Measurements from ENCODE around the gene LRRFIP2. TPM values are rescaled to one million over a fixed set of nuclear protein-coding genes. Genes with fewer than 3 reads are reported as not detected.

Gene LRRFIP2
- total RNA-seq, 1 experiment from 2014 or later, result 40.2 TPM

DNA sequence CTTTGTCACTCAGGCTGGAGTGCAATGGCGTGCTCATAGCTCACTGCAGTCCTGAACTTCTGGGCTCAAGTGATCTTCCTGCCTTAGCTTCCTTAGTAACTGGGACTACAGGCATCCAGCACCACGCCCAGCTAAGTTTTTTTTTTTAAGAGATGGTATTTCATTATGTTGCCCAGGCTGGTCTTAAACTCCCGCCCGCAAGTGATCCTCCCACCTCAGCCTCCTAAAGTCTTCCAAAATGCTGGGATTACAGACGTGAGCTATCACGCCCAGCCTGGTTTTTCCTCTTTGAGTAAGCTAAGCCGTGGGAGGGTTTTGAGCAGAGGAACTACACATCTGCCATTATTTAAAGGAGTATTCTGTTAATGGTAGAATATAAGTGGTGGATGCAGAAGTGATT is 7.4 kb upstream of the LRRFIP2 start:
- Histone ChIP-seq H3K36me3 (ENCODE audit: low read depth) (no peaks in the 10 kb centered on the region; the same call in 1 of the 2 replicates), H3K4me2 (peak overlapping the region; percentile 23; the same call in 1 of the 2 replicates), H3K4me3 (no peak overlapping the region), H3K79me2 (ENCODE audit: low read depth) (peaks cover 33% of the 10 kb centered on the region), H2AFZ (no peak overlapping the region), H3K4me1 (replicated peaks; ENCODE audit: insufficient read depth) (peaks cover 59% of the 10 kb centered on the region), H3K9me3 (ENCODE audit: insufficient read depth, low read depth) (no peaks in the 10 kb centered on the region), H3K27ac (peak overlapping the region; percentile 74), H3F3A (ENCODE audit: insufficient read depth, low read depth) (peaks cover 32% of the 10 kb centered on the region), H3K9me2 (ENCODE audit: insufficient read depth) (no peaks in the 10 kb centered on the region), H4K20me1 (ENCODE audit: insufficient read depth) (no peaks in the 10 kb centered on the region), H3K27me3 (ENCODE audit: insufficient read depth, low read depth) (no peaks in the 10 kb centered on the region)
- intact Hi-C loops (cut with micrococcal nuclease; ENCODE audit: unreplicated experiment), result loop anchor here (2.0 kb wide), 1 partner anchor 63 kb away; no protein-coding TSS in a partner anchor
- no TSS peak for BruUV-seq (replicated peaks)
- DNase-seq, result peak in 1 of 2 experiments; percentile 23
- no peak for TF ChIP-seq EZH2 (IDR thresholded peaks at IDR 0.05; ENCODE audit: low read depth)
- TF ChIP-seq, protein P1, sequence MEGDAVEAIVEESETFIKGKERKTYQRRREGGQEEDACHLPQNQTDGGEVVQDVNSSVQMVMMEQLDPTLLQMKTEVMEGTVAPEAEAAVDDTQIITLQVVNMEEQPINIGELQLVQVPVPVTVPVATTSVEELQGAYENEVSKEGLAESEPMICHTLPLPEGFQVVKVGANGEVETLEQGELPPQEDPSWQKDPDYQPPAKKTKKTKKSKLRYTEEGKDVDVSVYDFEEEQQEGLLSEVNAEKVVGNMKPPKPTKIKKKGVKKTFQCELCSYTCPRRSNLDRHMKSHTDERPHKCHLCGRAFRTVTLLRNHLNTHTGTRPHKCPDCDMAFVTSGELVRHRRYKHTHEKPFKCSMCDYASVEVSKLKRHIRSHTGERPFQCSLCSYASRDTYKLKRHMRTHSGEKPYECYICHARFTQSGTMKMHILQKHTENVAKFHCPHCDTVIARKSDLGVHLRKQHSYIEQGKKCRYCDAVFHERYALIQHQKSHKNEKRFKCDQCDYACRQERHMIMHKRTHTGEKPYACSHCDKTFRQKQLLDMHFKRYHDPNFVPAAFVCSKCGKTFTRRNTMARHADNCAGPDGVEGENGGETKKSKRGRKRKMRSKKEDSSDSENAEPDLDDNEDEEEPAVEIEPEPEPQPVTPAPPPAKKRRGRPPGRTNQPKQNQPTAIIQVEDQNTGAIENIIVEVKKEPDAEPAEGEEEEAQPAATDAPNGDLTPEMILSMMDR (conservative IDR thresholded peaks at IDR 0.05), result no peak
- CTCF ChIA-PET, result interaction anchor here (0.6 kb wide), 1 partner anchor 32 kb away, joined by 5 read pairs; no protein-coding TSS in a partner anchor
- POLR2A ChIA-PET (ENCODE audit: unreplicated experiment), result interaction anchor here (0.6 to 0.7 kb wide), 2 partner anchors 40 to 809 kb away, joined by 4 to 6 read pairs; partner anchors contain the start of gene VILL

DNA sequence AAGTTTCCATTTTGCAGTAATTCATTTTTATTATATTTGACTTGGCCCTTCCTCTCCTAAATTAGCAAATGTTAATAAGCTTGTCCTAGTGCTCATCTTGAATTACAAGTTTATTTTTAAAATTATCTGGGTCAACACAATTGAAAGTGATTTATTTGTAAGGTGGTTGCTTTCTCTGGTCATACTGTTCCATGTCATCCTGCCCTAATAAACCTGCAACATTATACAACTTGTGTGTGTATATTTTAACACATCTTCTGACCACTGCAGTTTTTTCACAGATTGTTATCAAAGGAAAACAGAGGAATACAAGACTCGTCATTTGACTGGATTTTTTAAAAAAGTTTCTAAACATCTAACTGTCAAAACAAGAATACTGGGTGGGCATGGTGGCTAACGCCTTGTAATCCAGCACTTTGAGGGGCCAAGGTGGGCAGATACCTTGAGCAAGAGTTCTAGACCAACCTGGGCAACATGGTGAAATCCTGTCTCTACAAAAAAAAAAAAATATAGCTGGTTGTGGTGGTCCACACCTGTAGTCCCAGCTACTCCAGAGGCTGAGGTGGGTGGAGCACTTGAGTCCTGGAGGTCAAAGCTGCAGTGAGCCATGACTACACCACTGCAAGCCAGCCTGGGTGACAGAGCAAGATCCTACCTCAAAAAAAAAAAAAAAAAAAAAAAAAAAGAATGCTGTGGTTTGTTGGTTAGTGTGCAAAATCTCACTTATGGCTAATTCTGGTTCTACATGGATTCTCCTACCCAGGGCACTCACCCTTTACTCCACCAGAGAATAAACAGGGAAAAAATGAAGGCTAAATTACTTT is 5.0 kb upstream of the LRRFIP2 start:
- peaks cover 57% of the 10 kb centered on the region for H3K4me1 ChIP-seq (replicated peaks; ENCODE audit: insufficient read depth)
- DNase-seq, result no peak
- H3K79me2 ChIP-seq (ENCODE audit: low read depth), result peaks cover 47% of the 10 kb centered on the region

DNA sequence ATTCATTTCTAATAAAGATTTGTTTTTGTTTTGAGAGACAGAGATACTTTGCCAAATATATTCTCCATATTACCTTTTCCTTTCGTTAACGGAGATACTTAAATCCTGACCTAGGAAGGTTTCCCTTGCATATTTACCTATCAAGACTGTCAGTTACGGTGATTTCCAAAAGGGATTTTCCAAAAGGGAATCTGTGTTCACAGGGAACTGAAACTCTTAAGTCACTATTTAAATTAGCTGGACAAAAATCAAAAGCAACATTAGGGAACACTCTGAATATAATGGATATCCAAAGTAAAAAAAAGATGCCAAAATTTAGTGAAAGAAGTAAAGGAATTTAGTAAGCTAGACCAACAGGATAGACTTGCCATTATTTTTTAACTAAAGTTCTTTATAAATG is 576 bp downstream of the LRRFIP2 start:
- Histone ChIP-seq H3K79me2 (ENCODE audit: low read depth) (peaks cover 64% of the 10 kb centered on the region), H3K4me1 (replicated peaks; ENCODE audit: insufficient read depth) (peaks cover 32% of the 10 kb centered on the region), H3K27ac (peak overlapping the region; percentile 87), H3F3A (ENCODE audit: insufficient read depth, low read depth) (peaks cover 22% of the 10 kb centered on the region), H3K4me2 (peak overlapping the region; percentile 92), H3K9me3 (ENCODE audit: insufficient read depth, low read depth) (no peaks in the 10 kb centered on the region), H3K36me3 (ENCODE audit: low read depth) (peaks cover 3% of the 10 kb centered on the region; the same call in 1 of the 2 replicates), H3K9me2 (ENCODE audit: insufficient read depth) (no peaks in the 10 kb centered on the region), H3K27me3 (ENCODE audit: insufficient read depth, low read depth) (no peaks in the 10 kb centered on the region), H4K20me1 (ENCODE audit: insufficient read depth) (no peaks in the 10 kb centered on the region), H2AFZ (no peak overlapping the region), H3K4me3 (peak overlapping the region; percentile 84; the same call in 1 of the 2 replicates)
- POLR2A ChIA-PET (ENCODE audit: unreplicated experiment), result no interaction called here
- no TSS peak for BruUV-seq (replicated peaks)
- intact Hi-C loops (cut with micrococcal nuclease; ENCODE audit: unreplicated experiment), result no loop called here
- CTCF ChIA-PET, result interaction anchor here (0.7 kb wide), 1 partner anchor 89 kb away, joined by 5 read pairs; no protein-coding TSS in a partner anchor
- DNase-seq, result no peak
- TF ChIP-seq EZH2 (IDR thresholded peaks at IDR 0.05; ENCODE audit: low read depth), result no peak
- TF ChIP-seq, protein P1 (conservative IDR thresholded peaks at IDR 0.05), result no peak

More for the DNA sequence above, 5.0 kb upstream of the LRRFIP2 start:
- no peak overlapping the region for H3K4me3 ChIP-seq
- TF ChIP-seq EZH2 (IDR thresholded peaks at IDR 0.05; ENCODE audit: low read depth), result no peak
- TF ChIP-seq, protein P1 (conservative IDR thresholded peaks at IDR 0.05), result no peak
- no peaks in the 10 kb centered on the region; the same call in 1 of the 2 replicates for H3K36me3 ChIP-seq (ENCODE audit: low read depth)
- H3K9me2 ChIP-seq (ENCODE audit: insufficient read depth), result no peaks in the 10 kb centered on the region
- H3K4me2 ChIP-seq, result no peak overlapping the region
- BruUV-seq (replicated peaks), result no TSS peak
- no peak overlapping the region for H3K27ac ChIP-seq
- H3K27me3 ChIP-seq (ENCODE audit: insufficient read depth, low read depth), result no peaks in the 10 kb centered on the region
- H2AFZ ChIP-seq, result no peak overlapping the region
- peaks cover 48% of the 10 kb centered on the region for H3F3A ChIP-seq (ENCODE audit: insufficient read depth, low read depth)
- H3K9me3 ChIP-seq (ENCODE audit: insufficient read depth, low read depth), result no peaks in the 10 kb centered on the region
- intact Hi-C loops (cut with micrococcal nuclease; ENCODE audit: unreplicated experiment), result no loop called here
- ChIA-PET POLR2A (ENCODE audit: unreplicated experiment) (no interaction called here), CTCF (no interaction called here)
- H4K20me1 ChIP-seq (ENCODE audit: insufficient read depth), result no peaks in the 10 kb centered on the region

Measured in PC-9 (cell line).